ENCODE results near the gene MLKL. TPM values are rescaled to one million over a fixed set of nuclear protein-coding genes. Genes with fewer than 3 reads are reported as not detected.

MLKL gene
- total and polyA plus RNA-seq, 2 of the 13 experiments (the other 11 are each of a cell fraction or from before 2014, with no cell fraction given): 6.4 to 10.7 TPM

- no peak for ATAC-seq
- Histone ChIP-seq H3K4me3 (replicated peaks in 1 of 3; ENCODE audit: insufficient read depth in 1 of 3, low read depth in 2 of 3, low read length in 3 of 3) (no peak overlapping the region), H3K79me2 (ENCODE audit: insufficient read depth, low read length) (no peaks in the 10 kb centered on the region), H3K27ac (ENCODE audit: extremely low read length, insufficient read depth, low read length) (no peak overlapping the region), H4K20me1 (ENCODE audit: insufficient read depth, low read length) (no peaks in the 10 kb centered on the region), H3K36me3 (replicated peaks in 1 of 2; ENCODE audit: control insufficient read depth in 1 of 2, insufficient read depth in 2 of 2, low read length in 2 of 2) (no peaks in the 10 kb centered on the region), H3K27me3 (ENCODE audit: control insufficient read depth in 1 of 2, insufficient read depth in 2 of 2, low read length in 2 of 2) (peaks cover 0 to 24% of the 10 kb centered on the region in 2 experiments; a peak in 3 of 5 replicates), H3K4me2 (ENCODE audit: low read depth, low read length) (no peak overlapping the region), H3K9me3 (ENCODE audit: low read length) (peaks cover 8% of the 10 kb centered on the region), H3K9ac (ENCODE audit: insufficient read depth, low read depth, low read length) (no peak overlapping the region), H2AFZ (ENCODE audit: low read length) (no peak overlapping the region), H3K4me1 (ENCODE audit: insufficient read depth, low read length) (peaks cover 21% of the 10 kb centered on the region)
- ChIA-PET POLR2A (interaction anchor here (0.5 kb wide), 1 partner anchor 399 kb away, joined by 5 read pairs; no protein-coding TSS in a partner anchor), CTCF (ENCODE audit: low intra/inter-chr PET ratio, low total read pairs) (interaction anchor here (1.2 to 3.1 kb wide), 2 partner anchors 16 to 137 kb away, joined by 4 to 23 read pairs; no protein-coding TSS in a partner anchor)
- BruUV-seq (replicated peaks): no TSS peak
- in situ Hi-C loops (cut with HindIII; ENCODE audit: extremely low pct_ligation_motif_present, low pct_unique_long_range_greater_than_20kb): no loop called here
- TF ChIP-seq AHDC1 (CRISPR knock-in tag; IDR thresholded peaks at IDR 0.05; ENCODE audit: borderline replicate concordance) (no peak), FOXO4 (CRISPR knock-in tag; conservative IDR thresholded peaks at IDR 0.05) (0 out of 2 replicates have a peak, but pooled peaks have one; percentile 40), RAD21 (CRISPR knock-in tag; IDR thresholded peaks at IDR 0.05) (no peak), ZNF496 (CRISPR knock-in tag; IDR thresholded peaks at IDR 0.05; ENCODE audit: insufficient replicate concordance) (no peak), ZHX2 (IDR thresholded peaks at IDR 0.05; ENCODE audit: low read depth) (no peak), ZHX2 (CRISPR knock-in tag; IDR thresholded peaks at IDR 0.05; ENCODE audit: borderline replicate concordance) (no peak)
- FAIRE-seq: no peak
- DNase-seq (ENCODE audit: low spot score): no peak
- 62% methylated on average over 12 of the region's 12 CpGs for WGBS (ENCODE audit: low lambda C conversion rate)
- intact Hi-C loops (cut with micrococcal nuclease; ENCODE audit: unreplicated experiment): loop anchor here (1.0 kb wide), 1 partner anchor 17 kb away; no protein-coding TSS in a partner anchor
Observed at GRCh38 chr16:74725651-74726455, 25.2 kb upstream of the MLKL start.

Data from HepG2 (cell line).